Adipose tissue (tissue), 3 donors: ENCODE measurements around the gene KIF21B. TPM values are rescaled to one million over a fixed set of nuclear protein-coding genes. Genes with fewer than 3 reads are reported as not detected.

Experiments used
- H3K27ac ChIP-seq: one replicate; pipeline ENCODE4 v1.5.1; 2013; ENCODE audit warnings: low read depth, low read length
- WGBS, 3 donors: extraction: QIAGEN DNeasy Blood & Tissue Kit; methylation state at CpG; one replicate each; pipeline ENCODE4 v1.1.7; 2013; 5-methylcytosine and 5-hydroxymethylcytosine counted together
- polyA plus RNA-seq, 3 donors: library from polyadenylated mRNA; stranded (reverse); fragments of 200-250 nt; gene quantifications; one replicate each; pipeline ENCODE4 v1.2.3, GENCODE V29; 2013
- donor health status: healthy with polysubstance abuse.
- donor health status: Bipolar disorder and iron deficiency.
- donor health status: healthy.

The KIF21B gene
- polyA plus RNA-seq, 3 donors, result 0.46 to 1.2 (median 1.1) TPM

DNA sequence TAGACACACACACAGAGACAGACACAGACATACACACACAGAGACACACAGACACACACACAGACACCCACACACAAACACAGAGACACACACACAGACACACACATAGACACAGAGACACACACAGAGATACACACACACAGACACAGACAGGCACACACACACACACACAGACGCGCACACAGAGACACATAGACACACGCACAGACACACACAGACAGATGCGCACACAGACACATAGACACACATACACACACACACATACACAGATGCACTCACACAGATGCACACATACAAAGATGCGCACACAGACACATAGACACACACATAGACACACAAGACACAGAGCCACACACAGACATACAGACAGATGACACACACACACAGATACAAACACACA, 16.0 kb downstream of the KIF21B start:
- 88 to 98% (median 96%) methylated on average over 5 of the region's 5 CpGs for WGBS, 3 donors
- H3K27ac ChIP-seq, result no peak overlapping the region

DNA sequence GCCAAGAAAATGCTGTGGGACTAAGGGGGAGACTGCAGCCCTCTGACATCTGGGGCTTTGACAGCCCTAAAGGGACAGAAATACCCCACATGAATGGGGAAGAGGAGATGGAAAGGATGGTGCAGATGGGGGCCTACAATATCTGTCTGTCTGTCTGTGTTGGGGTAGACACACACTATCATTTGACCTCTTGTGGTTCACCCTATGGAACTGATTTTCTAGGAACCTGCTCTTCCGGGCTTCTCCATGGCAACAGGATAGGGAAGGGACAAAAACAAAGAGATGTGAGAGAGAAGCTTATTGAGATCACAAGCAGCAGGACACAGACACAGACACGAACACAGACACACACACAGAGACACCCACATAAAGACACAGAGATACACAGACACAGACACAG, 17.1 kb downstream of the KIF21B start:
- no peak overlapping the region for H3K27ac ChIP-seq
- 44 to 63% (median 49%) methylated on average over 2 of the region's 2 CpGs for WGBS, 3 donors

- WGBS, 3 donors, result 94% methylated on average over 14 of the region's 14 CpGs
- H3K27ac ChIP-seq, result no peak overlapping the region
Observed at GRCh38 chr1:201004732-201005131, 18.8 kb downstream of the KIF21B start.

DNA sequence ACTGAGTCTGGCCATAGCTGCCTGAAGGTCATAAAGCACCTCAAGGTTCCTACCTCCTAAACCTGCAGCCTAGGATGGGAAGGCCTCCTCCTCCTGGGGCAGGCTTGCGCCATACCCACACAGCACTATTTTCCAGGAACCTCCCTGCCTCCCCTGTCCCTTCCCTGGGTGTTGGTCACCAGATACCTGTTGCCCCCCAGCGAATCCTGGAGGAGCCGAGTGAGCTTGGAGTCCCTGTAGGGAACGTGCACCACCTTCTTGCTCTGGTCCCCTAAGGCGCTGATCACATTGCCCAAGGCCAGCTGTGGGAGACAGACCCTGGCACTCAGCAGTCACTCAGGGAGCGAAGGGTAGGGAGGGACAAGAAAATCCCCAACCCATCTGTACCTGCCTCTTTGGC, 19.4 kb downstream of the KIF21B start:
- H3K27ac ChIP-seq, result no peak overlapping the region
- WGBS, 3 donors, result 87 to 95% (median 95%) methylated on average over 6 of the region's 6 CpGs

DNA sequence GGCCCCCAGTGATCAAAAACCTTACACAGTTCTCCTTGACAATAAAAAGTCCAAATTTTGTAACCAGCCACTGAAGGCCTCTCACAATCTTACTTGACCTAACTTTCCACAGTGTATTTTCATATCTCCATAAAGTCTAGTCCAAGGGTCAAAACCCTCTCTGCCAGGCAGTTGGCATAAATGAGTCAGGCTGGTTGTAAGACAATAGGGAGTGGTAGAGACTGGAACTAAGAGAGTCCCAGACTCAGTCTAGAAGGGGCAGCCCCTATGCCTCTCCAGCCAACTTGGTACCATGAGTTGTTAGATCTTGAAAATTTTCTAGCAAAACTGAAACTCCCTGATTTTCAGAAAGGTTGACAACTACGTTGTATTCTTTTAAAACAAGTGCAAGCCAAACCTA, 21.0 kb downstream of the KIF21B start:
- no peak overlapping the region for H3K27ac ChIP-seq
- WGBS, 3 donors, result 97 to 100% (median 98%) methylated on average over 1 of the region's 1 CpG

DNA sequence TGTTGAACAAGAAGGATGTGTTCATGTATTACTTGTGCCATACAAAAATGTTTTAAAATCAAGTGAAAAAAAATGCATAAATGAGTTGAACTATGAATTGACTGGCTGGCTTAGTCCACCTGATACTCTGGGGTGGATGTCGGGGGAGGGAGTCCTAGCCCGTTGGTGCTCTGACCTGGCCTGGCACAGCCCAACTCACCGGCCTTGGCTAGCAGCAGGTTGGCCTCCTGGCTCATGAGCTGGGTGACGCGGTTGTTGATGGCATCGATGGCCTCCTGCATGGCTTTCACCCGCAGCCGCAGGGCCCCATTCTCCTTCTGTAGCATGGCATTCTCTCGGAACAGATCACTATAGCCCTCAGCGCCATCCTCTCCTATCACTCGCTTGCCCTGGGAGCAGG, 21.6 kb downstream of the KIF21B start:
- WGBS, 3 donors, result 65 to 88% (median 85%) methylated on average over 11 of the region's 11 CpGs

DNA sequence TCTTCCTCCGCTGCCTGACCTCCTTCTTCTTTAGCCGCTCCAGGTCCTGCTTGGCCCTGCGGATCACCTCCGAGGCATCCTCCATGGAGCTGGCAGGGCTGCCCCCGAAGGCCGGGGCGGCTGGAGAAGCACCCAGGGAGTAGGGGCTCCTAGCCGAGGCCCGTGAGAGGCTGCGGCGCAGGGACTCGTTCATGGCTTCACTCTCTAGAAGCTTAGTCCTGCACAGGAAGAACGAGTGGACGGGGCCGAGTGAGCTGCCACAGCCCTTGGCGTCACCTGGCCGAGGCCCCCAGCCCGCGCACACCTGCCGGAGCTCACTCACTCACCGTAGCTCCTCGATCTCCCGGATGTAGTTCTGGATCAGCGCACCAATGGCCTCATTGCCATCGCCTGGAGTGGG, 23.1 kb downstream of the KIF21B start:
- WGBS, 3 donors, result 94 to 98% (median 96%) methylated on average over 24 to 25 of the region's 25 CpGs

More for the DNA sequence above, 21.6 kb downstream of the KIF21B start:
- H3K27ac ChIP-seq, result no peak overlapping the region

GRCh38 chr1:200999667-201000066, 23.8 kb downstream of the KIF21B start:
- no peak overlapping the region for H3K27ac ChIP-seq
- 92 to 93% (median 92%) methylated on average over 14 of the region's 14 CpGs for WGBS, 3 donors

More for the DNA sequence above, 23.1 kb downstream of the KIF21B start:
- no peak overlapping the region for H3K27ac ChIP-seq

DNA sequence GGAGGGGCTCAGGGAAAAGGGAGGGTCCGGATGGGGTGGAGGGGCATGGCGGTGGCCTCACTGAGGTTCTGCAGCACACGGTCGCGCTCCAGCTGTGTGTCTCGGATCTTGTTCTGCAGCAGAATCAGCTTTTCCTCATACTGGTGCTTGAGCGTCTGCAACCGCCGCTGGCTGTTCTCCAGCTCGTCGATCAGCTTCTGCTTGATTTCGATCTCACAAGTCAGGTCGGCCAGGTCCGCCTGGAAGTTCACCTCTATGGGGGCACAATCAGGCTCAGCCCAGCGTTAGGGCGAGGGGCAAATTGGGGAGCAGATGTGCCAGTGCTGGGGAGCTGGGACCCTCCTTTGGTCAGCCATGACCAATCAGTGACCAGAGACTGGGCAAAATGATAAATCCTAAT, 25.2 kb downstream of the KIF21B start:
- 77 to 95% (median 95%) methylated on average over 16 of the region's 16 CpGs for WGBS, 3 donors

GRCh38 chr1:200992382-200993048, 31.0 kb downstream of the KIF21B start:
- H3K27ac ChIP-seq, result no peak overlapping the region
- 67 to 73% (median 69%) methylated on average over 4 of the region's 4 CpGs for WGBS, 3 donors

More for the DNA sequence above, 25.2 kb downstream of the KIF21B start:
- H3K27ac ChIP-seq, result no peak overlapping the region

DNA sequence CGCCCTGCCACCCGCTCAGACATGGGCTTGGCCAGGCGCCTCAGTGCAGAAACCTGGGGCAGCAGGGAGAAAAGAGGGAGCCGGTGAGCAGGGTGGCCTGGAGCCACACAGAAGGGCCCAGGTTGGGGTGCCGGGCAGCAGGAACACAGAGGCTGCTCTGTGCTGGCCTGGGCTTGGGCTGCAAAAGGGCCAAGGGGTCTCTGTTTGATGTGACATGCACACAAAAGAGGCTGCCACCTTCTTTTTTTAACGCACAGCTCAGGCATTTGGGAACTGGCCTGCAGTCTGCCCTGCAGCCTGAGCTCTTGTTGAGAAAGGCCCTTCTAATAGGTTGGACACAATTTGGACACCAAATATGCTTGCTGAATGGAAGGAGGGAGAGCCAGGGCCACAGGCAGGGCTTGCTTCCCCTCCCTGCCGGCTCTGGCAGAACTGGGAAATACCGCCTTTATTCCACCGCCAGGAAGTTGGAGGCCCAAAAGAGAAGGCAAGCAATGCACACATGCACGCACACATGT, 32.4 kb downstream of the KIF21B start:
- H3K27ac ChIP-seq, result no peak overlapping the region
- 66 to 84% (median 70%) methylated on average over 10 of the region's 10 CpGs for WGBS, 3 donors

DNA sequence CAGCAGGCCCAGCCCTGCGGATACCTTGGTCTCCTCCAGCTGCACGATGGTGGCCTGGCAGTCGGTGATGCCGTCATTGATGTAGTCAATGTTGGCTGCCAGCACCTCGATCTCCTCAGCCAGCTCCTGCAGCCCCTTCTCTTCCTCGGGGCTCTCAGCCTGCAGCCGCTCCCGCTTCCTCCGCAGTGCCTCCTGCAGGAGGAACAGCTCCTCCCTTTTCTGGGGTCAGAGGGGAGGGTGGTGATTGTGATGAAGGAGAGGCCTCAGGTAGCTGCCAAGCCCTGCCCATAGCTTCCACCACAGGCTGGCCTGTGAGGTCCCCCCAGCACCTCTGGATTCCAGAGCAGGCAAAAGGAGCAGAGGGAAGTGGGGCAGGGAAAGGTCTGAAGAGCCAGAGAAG, 33.4 kb downstream of the KIF21B start:
- no peak overlapping the region for H3K27ac ChIP-seq
- 92 to 96% (median 94%) methylated on average over 9 of the region's 9 CpGs for WGBS, 3 donors

DNA sequence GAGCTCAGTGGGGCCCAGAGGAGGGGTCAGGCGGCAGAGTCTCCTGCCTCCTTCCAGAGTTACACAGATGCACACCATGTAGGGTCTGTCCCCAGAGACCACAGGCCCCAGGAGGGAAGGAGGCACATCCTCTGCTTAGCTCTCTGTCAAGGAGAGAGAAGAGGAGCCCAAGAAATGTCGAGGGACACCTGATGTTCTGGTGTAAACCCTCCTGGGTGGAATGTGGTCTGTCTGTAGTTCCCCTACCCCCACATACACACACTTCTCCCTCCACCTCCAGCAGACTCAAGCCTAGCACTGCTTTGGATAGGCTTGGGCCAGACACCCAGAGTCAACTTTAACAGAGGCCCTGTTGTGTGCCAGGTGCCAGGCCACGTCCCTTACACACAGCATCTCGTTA, 34.2 kb downstream of the KIF21B start:
- no peak overlapping the region for H3K27ac ChIP-seq
- WGBS, 3 donors, result 91 to 94% (median 92%) methylated on average over 4 of the region's 4 CpGs

- WGBS, 3 donors, result 95 to 96% (median 95%) methylated on average over 9 of the region's 9 CpGs
- H3K27ac ChIP-seq, result no peak overlapping the region
Observed at GRCh38 chr1:200988693-200989092, 34.8 kb downstream of the KIF21B start.

GRCh38 chr1:200985481-200985880, 38.0 kb downstream of the KIF21B start:
- WGBS, 3 donors, result 94 to 100% (median 100%) methylated on average over 1 of the region's 1 CpG
- no peak overlapping the region for H3K27ac ChIP-seq

GRCh38 chr1:200983035-200983561, 40.4 kb downstream of the KIF21B start:
- no peak overlapping the region for H3K27ac ChIP-seq
- 84 to 95% (median 90%) methylated on average over 12 of the region's 12 CpGs for WGBS, 3 donors

DNA sequence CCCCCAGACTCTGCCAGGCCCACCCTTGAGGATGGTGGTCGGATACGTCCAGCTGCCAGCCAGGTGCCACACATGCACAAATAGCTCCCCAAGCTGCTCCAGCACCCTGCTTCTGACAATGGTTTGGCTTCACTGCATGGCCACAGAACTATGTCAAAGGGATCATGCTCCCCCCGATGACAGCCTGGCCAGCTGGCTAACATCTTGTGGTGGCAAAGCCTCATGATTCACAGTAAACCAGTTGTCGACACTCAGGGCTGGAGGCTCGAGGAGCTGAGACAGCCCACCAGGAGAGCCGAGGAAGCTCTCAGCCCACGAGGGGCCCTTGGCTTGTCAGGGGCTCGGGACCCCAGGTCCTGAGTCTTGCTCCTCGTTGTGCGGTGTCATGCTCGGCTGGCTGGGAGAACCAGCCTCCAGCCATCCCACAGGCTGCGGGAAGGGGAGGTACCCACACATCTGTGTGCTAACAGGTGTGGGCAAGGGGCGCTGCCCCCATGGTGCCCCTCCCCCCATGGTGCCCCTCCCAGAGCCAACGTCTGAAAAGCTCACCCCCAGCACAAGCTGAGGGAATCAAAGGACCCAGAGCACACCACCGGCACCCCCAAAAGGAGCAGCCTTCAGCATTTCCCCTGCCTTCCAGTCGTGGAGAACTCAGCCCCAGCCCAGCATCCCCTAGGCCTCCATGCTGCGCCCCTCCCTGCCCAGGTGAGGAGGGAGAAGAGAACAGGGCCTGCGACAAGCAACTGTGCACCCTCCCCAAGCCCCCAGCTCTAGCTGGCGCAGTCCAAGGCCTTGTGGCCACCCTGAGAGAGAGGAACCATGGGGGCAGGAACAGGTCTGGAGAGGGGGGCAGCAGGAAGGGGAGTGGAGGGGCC, 41.2 kb downstream of the KIF21B start:
- no peak overlapping the region for H3K27ac ChIP-seq
- 72 to 88% (median 85%) methylated on average over 18 to 19 of the region's 19 CpGs for WGBS, 3 donors

GRCh38 chr1:200981278-200981677, 42.2 kb downstream of the KIF21B start:
- WGBS, 3 donors, result 89 to 95% (median 93%) methylated on average over 4 of the region's 4 CpGs
- no peak overlapping the region for H3K27ac ChIP-seq

DNA sequence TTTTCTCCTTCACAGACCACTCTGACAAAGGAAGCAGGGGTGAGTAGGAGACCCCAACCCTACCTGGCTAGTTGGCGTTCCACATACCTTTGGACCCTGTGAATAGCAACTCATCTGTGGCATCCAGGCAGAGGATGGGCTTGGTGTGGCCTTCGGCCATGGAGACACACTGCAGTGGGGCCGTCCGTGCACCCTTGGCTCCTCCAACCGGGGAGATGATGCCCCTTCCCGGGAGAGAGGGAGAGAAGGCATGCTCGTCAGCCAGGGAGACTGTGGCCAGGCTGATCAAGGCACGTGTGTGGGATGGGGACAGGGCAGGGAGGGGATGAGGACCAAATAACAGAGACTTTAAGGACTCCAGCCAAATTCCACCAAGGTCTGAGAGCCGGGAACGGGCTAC, 42.6 kb downstream of the KIF21B start:
- WGBS, 3 donors, result 92 to 96% (median 94%) methylated on average over 10 of the region's 10 CpGs
- H3K27ac ChIP-seq, result no peak overlapping the region
